NCI-H1105 (cell line): ENCODE data around the gene RASSF3.
"Not testable (repeated sequence)": the region's sequence is repeated elsewhere in the genome, so short reads cannot be mapped to it uniquely, and the experiment has no call there.

Source experiments
- DNase-seq: peaks from one replicate; lab custom pipeline; 2025; lab: John Stamatoyannopoulos, UW

RASSF3 gene

GRCh38 chr12:64633940-64634337 lies 23.6 kb downstream of the RASSF3 start:
- DNase-seq, result no peak

- DNase-seq, result no peak
These were observed 24.3 kb downstream of the RASSF3 start for GRCh38 chr12:64634508-64635092.

GRCh38 chr12:64635356-64635998 lies 25.2 kb downstream of the RASSF3 start:
- DNase-seq, result no peak

- no peak for DNase-seq
These were observed 26.6 kb downstream of the RASSF3 start for GRCh38 chr12:64636856-64637255.

- no peak for DNase-seq
These were observed 29.2 kb downstream of the RASSF3 start for GRCh38 chr12:64639466-64639865.

GRCh38 chr12:64646318-64646717 lies 36.0 kb downstream of the RASSF3 start:
- no peak for DNase-seq

GRCh38 chr12:64649487-64649886 lies 39.2 kb downstream of the RASSF3 start:
- no peak for DNase-seq

GRCh38 chr12:64650762-64651161 lies 40.5 kb downstream of the RASSF3 start:
- DNase-seq, result no peak

GRCh38 chr12:64652346-64652745 lies 42.1 kb downstream of the RASSF3 start:
- no peak for DNase-seq

- DNase-seq, result no peak
These were observed 42.8 kb downstream of the RASSF3 start for GRCh38 chr12:64653123-64653522.

- not testable (repeated sequence) for DNase-seq
These were observed 43.6 kb downstream of the RASSF3 start for GRCh38 chr12:64653907-64654306.

GRCh38 chr12:64655141-64655540 lies 44.8 kb downstream of the RASSF3 start:
- no peak for DNase-seq

- no peak for DNase-seq
These were observed 46.1 kb downstream of the RASSF3 start for GRCh38 chr12:64656429-64656828.

- no peak for DNase-seq
These were observed 48.7 kb downstream of the RASSF3 start for GRCh38 chr12:64658892-64659481.

GRCh38 chr12:64660237-64661018 lies 50.1 kb downstream of the RASSF3 start:
- DNase-seq, result no peak

GRCh38 chr12:64663015-64663414 lies 52.7 kb downstream of the RASSF3 start:
- no peak for DNase-seq

- DNase-seq, result no peak
These were observed 55.2 kb downstream of the RASSF3 start for GRCh38 chr12:64665514-64665913.

GRCh38 chr12:64666054-64666914 lies 56.0 kb downstream of the RASSF3 start:
- no peak for DNase-seq

- no peak for DNase-seq
These were observed 57.5 kb downstream of the RASSF3 start for GRCh38 chr12:64667793-64668192.

GRCh38 chr12:64669270-64669842 lies 59.1 kb downstream of the RASSF3 start:
- DNase-seq, result no peak

GRCh38 chr12:64670019-64670418 lies 59.7 kb downstream of the RASSF3 start:
- no peak for DNase-seq
